Measurements from ENCODE around the gene SEPTIN12. TPM values are rescaled to one million over a fixed set of nuclear protein-coding genes. Genes with fewer than 3 reads are reported as not detected.

The SEPTIN12 gene
- not detected for total RNA-seq

- DNase-seq = no peak
- H3K27me3 Mint-ChIP-seq = no peaks in the 10 kb centered on the region
- no peak within 1 kb of the TSS for H3K4me3 Mint-ChIP-seq
- no peaks in the 10 kb centered on the region for H3K36me3 Mint-ChIP-seq
- H3K4me1 Mint-ChIP-seq = no peaks in the 10 kb centered on the region
- no peaks in the 10 kb centered on the region for H3K9me3 Mint-ChIP-seq
- no peak within 1 kb of the TSS for H3K27ac Mint-ChIP-seq
These were observed at the start of gene SEPTIN12 for GRCh38 chr16:4787627-4788482. Gene SEPTIN12 (minus strand): TSS chr16:4788345. CDS start chr16:4787645, 700 bp downstream.

GRCh38 chr16:4836727-4837126 lies 48.6 kb upstream of the SEPTIN12 start:
- Mint-ChIP-seq H3K27me3 (no peaks in the 10 kb centered on the region), H3K36me3 (peaks cover 16% of the 10 kb centered on the region), H3K27ac (no peak overlapping the region), H3K4me1 (peaks cover 10% of the 10 kb centered on the region), H3K4me3 (no peak overlapping the region), H3K9me3 (no peaks in the 10 kb centered on the region)
- no peak for DNase-seq

- H3K27ac Mint-ChIP-seq = no peak overlapping the region
- DNase-seq = no peak
- no peak overlapping the region for H3K4me3 Mint-ChIP-seq
- H3K9me3 Mint-ChIP-seq = no peaks in the 10 kb centered on the region
- H3K4me1 Mint-ChIP-seq = peaks cover 6% of the 10 kb centered on the region
- H3K36me3 Mint-ChIP-seq = peaks cover 20% of the 10 kb centered on the region
- no peaks in the 10 kb centered on the region for H3K27me3 Mint-ChIP-seq
These were observed 45.4 kb upstream of the SEPTIN12 start for GRCh38 chr16:4833584-4833983.

GRCh38 chr16:4832698-4833343 lies 44.7 kb upstream of the SEPTIN12 start:
- peaks cover 24% of the 10 kb centered on the region for H3K36me3 Mint-ChIP-seq
- no peaks in the 10 kb centered on the region for H3K27me3 Mint-ChIP-seq
- H3K4me3 Mint-ChIP-seq = no peak overlapping the region
- H3K4me1 Mint-ChIP-seq = peaks cover 6% of the 10 kb centered on the region
- H3K27ac Mint-ChIP-seq = no peak overlapping the region
- H3K9me3 Mint-ChIP-seq = no peaks in the 10 kb centered on the region
- no peak for DNase-seq

- Mint-ChIP-seq H3K4me3 (no peak overlapping the region), H3K27me3 (no peaks in the 10 kb centered on the region), H3K4me1 (peaks cover 6% of the 10 kb centered on the region), H3K27ac (no peak overlapping the region), H3K36me3 (peaks cover 27% of the 10 kb centered on the region), H3K9me3 (no peaks in the 10 kb centered on the region)
- DNase-seq = no peak
These were observed 43.5 kb upstream of the SEPTIN12 start for GRCh38 chr16:4831616-4832015.

GRCh38 chr16:4830408-4830807 lies 42.3 kb upstream of the SEPTIN12 start:
- no peak for DNase-seq
- no peak overlapping the region for H3K27ac Mint-ChIP-seq
- H3K4me3 Mint-ChIP-seq = no peak overlapping the region
- H3K9me3 Mint-ChIP-seq = no peaks in the 10 kb centered on the region
- H3K36me3 Mint-ChIP-seq = peaks cover 27% of the 10 kb centered on the region
- H3K4me1 Mint-ChIP-seq = peaks cover 6% of the 10 kb centered on the region
- no peaks in the 10 kb centered on the region for H3K27me3 Mint-ChIP-seq

- no peak overlapping the region for H3K27ac Mint-ChIP-seq
- H3K27me3 Mint-ChIP-seq = no peaks in the 10 kb centered on the region
- H3K4me1 Mint-ChIP-seq = peaks cover 3% of the 10 kb centered on the region
- no peak for DNase-seq
- H3K4me3 Mint-ChIP-seq = no peak overlapping the region
- H3K9me3 Mint-ChIP-seq = no peaks in the 10 kb centered on the region
- H3K36me3 Mint-ChIP-seq = peaks cover 27% of the 10 kb centered on the region
These were observed 40.6 kb upstream of the SEPTIN12 start for GRCh38 chr16:4828567-4829321.

- Mint-ChIP-seq H3K9me3 (no peaks in the 10 kb centered on the region), H3K36me3 (peaks cover 25% of the 10 kb centered on the region)
These were observed 38.8 kb upstream of the SEPTIN12 start for GRCh38 chr16:4826980-4827379.

GRCh38 chr16:4826526-4826925 lies 38.4 kb upstream of the SEPTIN12 start:
- no peak for DNase-seq
- no peak overlapping the region for H3K4me3 Mint-ChIP-seq
- H3K4me1 Mint-ChIP-seq = no peaks in the 10 kb centered on the region
- no peak overlapping the region for H3K27ac Mint-ChIP-seq
- no peaks in the 10 kb centered on the region for H3K27me3 Mint-ChIP-seq
- peaks cover 26% of the 10 kb centered on the region for H3K36me3 Mint-ChIP-seq
- no peaks in the 10 kb centered on the region for H3K9me3 Mint-ChIP-seq

More at GRCh38 chr16:4826980-4827379, 38.8 kb upstream of the SEPTIN12 start:
- no peak for DNase-seq
- H3K4me3 Mint-ChIP-seq = no peak overlapping the region
- H3K27me3 Mint-ChIP-seq = no peaks in the 10 kb centered on the region
- no peak overlapping the region for H3K27ac Mint-ChIP-seq
- H3K4me1 Mint-ChIP-seq = no peaks in the 10 kb centered on the region

GRCh38 chr16:4825196-4825595 lies 37.1 kb upstream of the SEPTIN12 start:
- no peak overlapping the region for H3K4me3 Mint-ChIP-seq
- H3K36me3 Mint-ChIP-seq = peaks cover 20% of the 10 kb centered on the region
- no peaks in the 10 kb centered on the region for H3K9me3 Mint-ChIP-seq
- H3K27me3 Mint-ChIP-seq = no peaks in the 10 kb centered on the region
- H3K27ac Mint-ChIP-seq = no peak overlapping the region
- no peaks in the 10 kb centered on the region for H3K4me1 Mint-ChIP-seq
- no peak for DNase-seq

GRCh38 chr16:4820652-4821051 lies 32.5 kb upstream of the SEPTIN12 start:
- H3K9me3 Mint-ChIP-seq = no peaks in the 10 kb centered on the region
- peaks cover 22% of the 10 kb centered on the region for H3K36me3 Mint-ChIP-seq
- no peak for DNase-seq
- no peak overlapping the region for H3K4me3 Mint-ChIP-seq
- no peaks in the 10 kb centered on the region for H3K4me1 Mint-ChIP-seq
- no peaks in the 10 kb centered on the region for H3K27me3 Mint-ChIP-seq
- no peak overlapping the region for H3K27ac Mint-ChIP-seq

- no peaks in the 10 kb centered on the region for H3K27me3 Mint-ChIP-seq
- no peak for DNase-seq
- peaks cover 24% of the 10 kb centered on the region for H3K36me3 Mint-ChIP-seq
- H3K4me1 Mint-ChIP-seq = no peaks in the 10 kb centered on the region
- H3K27ac Mint-ChIP-seq = no peak overlapping the region
- no peak overlapping the region for H3K4me3 Mint-ChIP-seq
- H3K9me3 Mint-ChIP-seq = no peaks in the 10 kb centered on the region
These were observed 26.5 kb upstream of the SEPTIN12 start for GRCh38 chr16:4814542-4815173.

GRCh38 chr16:4814046-4814445 lies 25.9 kb upstream of the SEPTIN12 start:
- DNase-seq = no peak
- Mint-ChIP-seq H3K27ac (no peak overlapping the region), H3K9me3 (no peaks in the 10 kb centered on the region), H3K36me3 (peaks cover 22% of the 10 kb centered on the region), H3K4me3 (no peak overlapping the region), H3K4me1 (no peaks in the 10 kb centered on the region), H3K27me3 (no peaks in the 10 kb centered on the region)

GRCh38 chr16:4813251-4814003 lies 25.3 kb upstream of the SEPTIN12 start:
- H3K27ac Mint-ChIP-seq = no peak overlapping the region

More at GRCh38 chr16:4813251-4814003, 25.3 kb upstream of the SEPTIN12 start:
- H3K9me3 Mint-ChIP-seq = no peaks in the 10 kb centered on the region
- no peaks in the 10 kb centered on the region for H3K4me1 Mint-ChIP-seq
- H3K27me3 Mint-ChIP-seq = no peaks in the 10 kb centered on the region
- H3K4me3 Mint-ChIP-seq = no peak overlapping the region
- H3K36me3 Mint-ChIP-seq = peaks cover 23% of the 10 kb centered on the region
- DNase-seq = no peak

Measured in activated naive CD8-positive, alpha-beta T cell treated with anti-CD3 and anti-CD28 coated beads for 36 hours (primary cell).